GM19193 (cell line): ENCODE data around the gene STMND1.

Source experiments
- POLR2A ChIP-seq: IDR thresholded peaks from 4 replicates; pipeline ENCODE4 v1.6.1; 2011; ENCODE audit not compliant: insufficient read depth, insufficient read length; ENCODE audit errors: extremely low read depth

STMND1 gene

DNA sequence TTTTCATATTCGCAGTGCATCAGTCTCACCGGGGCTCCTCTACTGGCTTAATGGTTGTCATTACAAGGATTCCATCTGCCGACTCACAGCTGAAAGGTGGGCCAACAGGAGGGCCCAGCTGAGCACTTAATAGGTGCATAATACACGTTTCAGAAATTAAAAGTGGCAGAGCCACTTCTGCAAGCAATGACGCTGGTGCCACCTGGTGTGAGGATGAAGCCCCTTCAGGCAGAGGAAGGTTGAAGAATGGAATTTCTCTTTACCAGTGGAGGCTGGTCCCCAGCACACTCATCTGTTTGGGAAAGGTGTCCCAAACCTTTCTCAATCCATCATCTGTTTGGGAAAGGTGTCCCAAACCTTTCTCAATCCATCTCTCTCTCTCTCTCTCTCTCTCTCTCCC lies 8.2 kb upstream of the STMND1 start:
- TF ChIP-seq POLR2A, result no peak

DNA sequence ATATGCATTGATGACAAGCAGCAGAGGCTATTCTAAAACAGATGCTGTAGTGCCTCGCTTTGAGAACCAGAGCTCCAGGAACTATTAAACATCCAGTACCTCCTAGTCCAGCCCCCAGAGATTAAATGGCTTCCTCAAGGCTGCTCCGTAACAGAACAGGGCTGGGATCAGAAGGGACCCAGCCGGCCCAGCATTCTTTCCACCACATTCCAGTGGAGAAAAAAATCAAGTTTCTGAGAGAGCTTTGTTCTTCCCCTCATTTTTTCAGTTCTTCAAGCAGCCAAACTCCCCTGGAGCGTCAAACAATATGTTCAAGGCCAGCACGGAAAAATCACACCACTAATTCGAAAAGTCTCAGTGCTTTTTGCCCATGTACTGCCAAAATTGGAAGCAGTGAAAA lies 5.8 kb upstream of the STMND1 start:
- TF ChIP-seq POLR2A, result no peak

DNA sequence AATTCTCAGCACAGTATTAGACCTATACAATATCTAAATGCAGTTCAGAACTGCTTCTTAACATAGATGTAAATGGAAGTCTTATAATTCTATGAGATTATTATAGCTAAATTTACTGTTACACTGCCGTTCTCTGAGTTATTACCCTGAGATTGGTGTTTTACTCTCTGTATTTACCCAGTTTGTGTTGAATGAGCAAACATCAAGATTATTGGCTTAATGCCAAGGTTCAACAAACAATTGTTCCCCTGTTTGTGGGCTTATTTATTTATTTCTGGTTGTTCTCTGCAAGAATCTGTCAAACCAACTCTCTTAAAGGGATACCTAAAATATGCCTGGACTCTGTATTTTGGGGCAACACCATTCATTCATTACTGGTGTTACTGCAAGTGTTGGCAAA lies 5.2 kb upstream of the STMND1 start:
- TF ChIP-seq POLR2A, result no peak

DNA sequence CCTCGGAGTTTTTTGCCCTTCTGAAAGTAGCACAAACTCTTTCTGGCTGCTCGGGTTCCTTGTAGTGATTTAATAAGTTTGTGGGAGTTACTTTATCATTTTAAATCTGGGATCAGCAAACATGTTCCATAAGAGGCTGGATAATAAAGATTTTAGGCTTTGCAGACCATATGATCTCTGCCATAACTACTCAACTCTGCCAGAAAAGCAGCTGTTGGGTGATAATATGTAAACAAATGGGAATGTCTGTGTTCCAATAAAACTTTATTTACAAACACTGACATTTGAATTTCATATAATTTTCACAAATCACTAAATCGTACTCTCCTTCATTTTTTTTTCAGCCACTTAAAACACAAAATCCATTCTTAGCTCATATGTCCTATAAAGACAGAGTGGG lies 3.9 kb upstream of the STMND1 start:
- no peak for TF ChIP-seq POLR2A

DNA sequence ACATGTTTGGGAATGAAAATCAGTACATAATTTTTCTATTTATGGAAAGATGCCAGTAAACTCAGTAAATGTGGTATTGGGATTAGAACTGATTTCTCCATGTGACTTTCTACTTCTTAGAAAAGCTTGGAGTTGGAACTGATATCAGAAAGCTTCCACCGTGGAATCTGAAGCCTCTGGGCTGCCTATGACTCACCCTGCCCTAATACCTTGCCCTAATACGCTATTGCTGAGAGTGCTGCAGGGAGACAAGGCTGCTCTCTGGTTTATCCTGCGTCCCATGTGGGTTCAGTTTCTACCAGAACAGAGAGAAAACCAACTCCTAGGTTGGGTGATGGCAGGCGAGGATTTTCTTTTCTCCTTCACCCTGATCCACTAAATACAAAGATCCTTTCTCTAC lies 3.3 kb upstream of the STMND1 start:
- no peak for TF ChIP-seq POLR2A

DNA sequence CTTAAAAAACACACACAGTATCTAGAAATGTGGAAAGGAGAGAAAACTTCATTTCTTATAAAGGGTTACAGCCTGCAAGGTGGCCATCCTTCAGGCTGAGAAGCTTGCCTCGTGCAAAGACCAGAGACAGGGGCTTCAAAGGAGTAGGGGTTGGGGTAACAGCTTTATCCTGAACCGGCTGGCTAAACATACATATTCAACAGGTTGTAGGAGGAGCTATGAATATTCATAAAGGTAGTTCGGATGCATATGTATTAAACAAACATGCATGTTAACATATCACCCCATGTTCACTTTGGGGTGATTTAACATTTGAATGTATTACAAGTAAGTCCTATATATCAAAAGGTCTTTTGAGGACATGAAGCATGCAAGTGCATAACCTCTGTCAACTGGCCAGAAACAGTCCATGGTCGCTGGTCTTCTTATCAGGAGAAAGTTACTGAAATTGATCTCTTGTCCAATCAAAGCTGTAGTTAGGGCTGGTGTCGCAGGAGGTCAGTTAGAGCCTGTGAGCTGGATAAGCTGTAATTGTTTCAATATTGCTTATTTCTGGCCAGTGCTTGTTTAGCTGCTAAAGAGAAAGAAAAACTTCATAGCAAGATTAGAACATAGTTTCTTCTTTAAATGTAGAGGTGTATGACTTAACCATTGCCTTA lies 2.3 kb upstream of the STMND1 start:
- no peak for TF ChIP-seq POLR2A

DNA sequence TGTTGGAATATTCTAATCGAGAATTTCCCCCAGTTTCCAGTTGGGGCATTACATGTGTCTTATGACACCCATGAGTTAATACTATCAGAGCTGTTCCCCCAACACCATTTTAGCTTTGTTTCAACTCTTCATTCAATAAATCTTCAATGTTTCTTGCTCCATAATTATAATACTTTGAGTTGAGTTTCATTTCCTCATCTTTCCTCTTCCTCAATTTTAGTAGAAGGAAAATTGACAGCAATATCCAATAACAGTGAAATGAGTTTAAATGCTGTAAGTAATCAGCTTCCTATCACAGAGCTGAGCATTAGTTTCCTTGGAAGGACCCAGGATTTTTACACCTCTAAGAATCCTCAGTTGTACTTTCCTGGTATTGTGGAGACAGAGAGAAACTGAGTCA lies 1.0 kb upstream of the STMND1 start:
- TF ChIP-seq POLR2A, result no peak

DNA sequence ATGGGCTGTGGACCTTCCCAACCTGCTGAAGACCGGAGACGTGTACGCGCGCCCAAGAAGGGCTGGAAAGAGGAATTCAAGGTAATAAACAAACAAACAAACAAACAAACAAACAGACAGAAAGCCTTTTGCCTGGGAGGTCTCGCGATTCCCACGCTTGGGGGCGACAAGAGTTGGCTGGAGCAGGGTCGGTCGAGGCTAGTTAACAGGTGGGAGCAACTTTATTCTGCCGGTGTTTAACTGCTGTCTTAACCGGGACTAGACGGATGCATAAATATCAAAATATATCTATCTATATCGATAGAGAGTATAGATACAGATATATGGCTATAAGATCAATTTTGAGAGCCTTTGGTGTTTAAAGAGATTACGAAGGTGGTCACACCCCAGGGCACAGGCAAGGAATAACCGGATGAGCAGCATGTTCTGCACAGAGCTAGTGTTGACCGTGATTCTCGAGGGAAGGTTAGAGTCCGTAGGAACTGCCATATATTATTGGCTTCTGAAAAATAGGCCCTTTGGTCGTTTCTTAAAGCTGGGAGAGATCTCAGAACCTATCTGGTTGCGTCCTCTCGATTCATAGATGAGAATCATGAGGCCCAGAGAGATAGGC lies 514 bp downstream of the STMND1 start:
- TF ChIP-seq POLR2A, result no peak

DNA sequence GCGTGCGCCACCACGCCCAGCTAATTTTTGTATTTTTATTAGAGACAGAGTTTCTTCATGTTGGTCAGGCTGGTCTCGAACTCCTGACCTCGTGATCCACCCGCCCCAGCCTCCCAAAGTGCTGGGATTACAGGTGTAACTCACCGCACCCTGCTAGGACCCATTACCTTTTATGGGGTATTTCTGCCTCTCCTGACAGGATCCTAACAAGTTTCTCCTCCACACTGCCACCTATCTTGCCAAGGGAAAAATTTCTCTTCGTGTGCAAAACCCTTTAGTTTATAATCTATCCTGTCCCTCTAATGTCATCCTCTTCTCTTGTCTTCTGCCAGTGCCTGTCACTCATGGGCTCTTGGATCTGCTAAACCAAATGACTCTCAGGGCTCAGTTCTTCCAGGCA lies 1.9 kb downstream of the STMND1 start:
- no peak for TF ChIP-seq POLR2A

DNA sequence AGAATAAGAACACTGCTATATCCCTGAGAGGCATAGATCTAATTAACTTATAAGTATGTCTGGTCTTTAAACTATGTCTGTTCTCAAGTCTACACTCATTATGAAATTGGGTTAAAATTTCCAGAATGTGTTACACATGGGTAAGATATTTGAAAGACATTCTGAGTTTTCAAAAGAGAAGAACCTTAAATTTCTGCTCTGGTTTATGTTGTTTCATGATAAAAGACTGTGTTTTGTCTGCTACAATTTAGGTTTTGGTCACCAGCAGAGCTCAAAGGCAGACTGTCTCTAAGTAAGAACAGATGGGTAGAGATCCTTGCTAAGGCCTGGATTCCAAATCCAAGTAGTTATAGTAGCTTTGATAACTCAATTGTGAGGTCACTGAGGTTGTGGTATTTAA lies 6.0 kb downstream of the STMND1 start:
- TF ChIP-seq POLR2A, result no peak

DNA sequence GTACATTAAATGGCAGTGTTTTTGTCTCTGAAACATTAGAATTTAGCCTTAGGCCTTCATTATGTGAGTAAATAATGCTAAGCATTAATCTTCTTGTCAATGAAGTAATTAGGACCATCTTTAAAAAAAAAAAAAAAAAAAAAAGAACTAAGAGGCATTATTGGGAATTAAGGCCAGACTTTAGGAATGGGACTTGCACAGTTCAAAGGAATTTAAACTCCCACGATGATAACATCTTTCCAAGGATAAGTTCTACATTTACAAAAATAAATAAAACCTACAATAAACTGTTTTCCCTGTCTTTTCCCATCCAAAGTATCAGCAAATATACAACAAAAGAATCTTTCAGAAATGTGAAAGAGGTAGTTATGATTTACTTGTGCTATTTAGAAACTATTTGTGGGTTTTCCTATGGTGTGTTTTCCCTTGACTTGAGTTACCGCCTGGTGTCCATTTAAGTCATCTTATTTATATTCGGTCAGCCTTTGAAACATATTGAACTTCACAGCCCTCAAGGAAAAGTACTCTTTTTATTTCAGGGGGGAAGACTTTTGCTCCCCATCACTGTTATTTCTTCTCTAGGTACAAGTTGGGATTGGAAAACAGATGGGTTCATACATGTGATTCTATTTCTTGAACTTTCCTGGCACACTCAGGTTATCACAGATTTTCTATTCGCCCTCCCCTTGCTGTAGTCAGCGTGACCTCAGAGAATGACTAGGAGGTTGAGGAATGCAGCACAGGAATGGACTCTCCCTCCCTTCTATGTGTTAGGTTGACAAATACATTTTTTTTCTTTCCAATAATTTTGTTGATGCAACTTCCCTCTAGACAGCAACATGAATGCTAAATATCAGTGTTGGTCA lies 13.6 kb downstream of the STMND1 start:
- TF ChIP-seq POLR2A, result no peak

DNA sequence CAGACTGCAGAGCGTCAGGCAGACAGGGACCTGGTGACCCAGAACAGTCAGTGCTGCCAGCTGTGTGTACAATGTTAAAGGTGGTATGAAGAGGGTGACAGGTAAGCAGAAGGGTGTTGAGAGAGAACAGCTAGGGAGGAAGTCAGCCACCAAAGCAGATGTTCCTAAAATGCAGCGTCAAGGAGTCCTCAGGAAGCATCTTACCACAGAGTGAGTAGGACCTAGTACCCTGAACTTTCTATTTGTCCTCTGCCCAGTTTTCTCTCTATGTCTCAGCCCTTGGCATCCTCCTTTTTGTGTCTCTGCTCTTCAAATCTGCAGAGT lies 14.2 kb downstream of the STMND1 start:
- TF ChIP-seq POLR2A, result no peak

DNA sequence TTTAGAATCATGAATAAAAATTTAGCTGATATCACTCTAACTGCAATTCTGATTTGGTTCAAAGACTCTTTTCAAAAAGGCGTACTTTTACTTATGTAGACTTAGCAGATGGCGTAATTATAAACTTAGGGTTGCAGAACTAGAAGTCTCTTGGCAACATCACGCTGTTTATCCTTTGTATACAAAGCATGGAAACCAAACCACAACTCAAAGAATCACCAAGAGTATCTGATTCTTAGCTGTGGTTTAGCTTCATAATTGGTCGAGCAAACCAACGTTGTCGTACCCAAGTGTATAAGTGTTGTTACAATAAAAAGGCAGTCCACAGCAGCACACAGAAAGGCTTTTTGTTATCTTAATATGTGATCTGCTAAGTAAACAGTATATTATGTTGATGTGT lies 18.2 kb downstream of the STMND1 start:
- TF ChIP-seq POLR2A, result no peak

DNA sequence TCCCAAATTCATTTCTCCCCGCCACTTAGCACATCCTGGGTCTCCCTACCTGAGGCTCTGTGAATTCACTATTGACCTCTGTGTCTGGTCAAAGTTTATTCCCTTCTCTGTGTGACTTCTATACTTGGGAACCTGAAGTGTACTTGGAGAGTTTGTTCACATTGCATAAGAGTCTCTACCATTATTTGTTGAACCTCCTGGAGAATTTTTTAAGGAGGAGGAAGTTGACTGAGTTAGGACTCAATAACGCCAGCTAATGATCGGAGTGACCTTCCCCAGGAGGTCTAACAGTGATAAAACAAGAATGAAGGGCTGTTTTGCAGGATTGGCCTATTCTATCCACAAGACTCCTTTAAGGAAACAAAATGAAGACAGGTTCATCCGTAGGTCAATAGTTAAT lies 23.6 kb downstream of the STMND1 start:
- TF ChIP-seq POLR2A, result no peak

DNA sequence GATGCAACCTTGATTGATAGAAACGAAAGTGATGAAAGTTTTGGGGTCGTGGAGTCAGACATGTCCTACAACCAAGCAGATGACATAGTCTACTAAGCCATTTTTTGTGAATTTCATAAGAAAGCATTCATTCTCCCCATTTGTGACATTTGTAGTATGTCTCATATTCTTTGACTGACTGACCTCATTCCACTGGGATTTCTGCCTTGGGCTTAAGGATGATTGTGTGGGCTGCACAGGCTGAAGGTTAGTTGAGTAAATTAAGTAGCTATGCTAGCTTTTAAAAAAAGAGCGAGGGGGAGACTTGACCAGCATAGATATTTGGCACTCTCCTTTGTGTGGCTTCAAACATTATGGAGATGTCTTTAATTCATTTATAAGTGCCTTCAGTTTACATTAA lies 28.9 kb downstream of the STMND1 start:
- TF ChIP-seq POLR2A, result no peak

DNA sequence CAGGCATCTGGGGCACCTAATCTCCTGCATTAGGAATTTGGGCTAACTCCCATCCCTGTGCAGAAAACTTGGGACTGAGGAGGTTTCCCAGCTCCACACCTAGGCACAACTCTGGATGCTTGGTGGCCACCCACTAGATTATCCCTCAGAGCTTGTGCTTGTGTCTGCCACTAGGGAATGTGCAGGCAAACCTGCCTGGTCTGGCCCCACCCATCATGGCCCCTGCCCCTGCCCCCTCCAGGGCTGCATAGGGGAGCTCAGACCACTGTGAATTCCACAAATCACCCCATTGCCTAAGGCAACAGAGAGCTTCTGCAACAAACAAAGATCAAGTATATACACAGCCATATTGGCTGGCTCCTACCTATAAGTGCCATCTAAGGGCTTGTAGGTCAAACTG lies 31.1 kb downstream of the STMND1 start:
- TF ChIP-seq POLR2A, result no peak
